A673 (cell line): ENCODE results near the gene SRPX.

Experiments
- EZH2 ChIP-seq: fragments of 200-600 bp; sonication (generic); IDR thresholded peaks from 2 replicates; pipeline ENCODE4 v1.6.1; 2017; ENCODE audit warnings: borderline replicate concordance, low read depth, mild to moderate bottlenecking, mixed read lengths, antibody characterized with exemption, low read length; ENCODE audit not compliant: poor library complexity, severe bottlenecking
- TF ChIP-seq, protein P1 (sequence below): fragments of 300-800, 200-600 bp; sonication (generic); conservative IDR thresholded peaks from 2 replicates; pipeline ENCODE4 v1.5.1; 2017; ENCODE audit warnings: low read depth, mild to moderate bottlenecking, antibody characterized with exemption, low read length, moderate library complexity, mixed read lengths

DNA sequence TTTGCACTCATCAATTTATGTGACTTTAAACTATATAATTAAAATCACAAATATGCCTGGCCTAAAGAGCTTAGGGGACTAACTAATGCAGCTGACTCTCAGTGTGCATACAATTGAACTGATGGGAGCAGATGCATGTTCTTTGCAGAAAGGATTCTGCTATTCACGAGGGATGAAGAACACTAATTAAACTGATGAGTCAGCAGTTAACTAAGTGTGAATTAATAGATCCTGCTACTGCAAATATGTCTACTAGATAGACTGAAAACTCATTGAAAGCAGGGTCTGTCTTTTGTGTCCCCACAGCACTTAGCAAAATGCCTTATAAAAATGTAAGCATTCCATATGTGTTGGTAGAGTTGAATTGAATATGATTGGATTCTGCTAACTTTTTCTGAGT, 104.0 kb downstream of the SRPX start:
- TF ChIP-seq EZH2, result no peak
- TF ChIP-seq, protein P1, sequence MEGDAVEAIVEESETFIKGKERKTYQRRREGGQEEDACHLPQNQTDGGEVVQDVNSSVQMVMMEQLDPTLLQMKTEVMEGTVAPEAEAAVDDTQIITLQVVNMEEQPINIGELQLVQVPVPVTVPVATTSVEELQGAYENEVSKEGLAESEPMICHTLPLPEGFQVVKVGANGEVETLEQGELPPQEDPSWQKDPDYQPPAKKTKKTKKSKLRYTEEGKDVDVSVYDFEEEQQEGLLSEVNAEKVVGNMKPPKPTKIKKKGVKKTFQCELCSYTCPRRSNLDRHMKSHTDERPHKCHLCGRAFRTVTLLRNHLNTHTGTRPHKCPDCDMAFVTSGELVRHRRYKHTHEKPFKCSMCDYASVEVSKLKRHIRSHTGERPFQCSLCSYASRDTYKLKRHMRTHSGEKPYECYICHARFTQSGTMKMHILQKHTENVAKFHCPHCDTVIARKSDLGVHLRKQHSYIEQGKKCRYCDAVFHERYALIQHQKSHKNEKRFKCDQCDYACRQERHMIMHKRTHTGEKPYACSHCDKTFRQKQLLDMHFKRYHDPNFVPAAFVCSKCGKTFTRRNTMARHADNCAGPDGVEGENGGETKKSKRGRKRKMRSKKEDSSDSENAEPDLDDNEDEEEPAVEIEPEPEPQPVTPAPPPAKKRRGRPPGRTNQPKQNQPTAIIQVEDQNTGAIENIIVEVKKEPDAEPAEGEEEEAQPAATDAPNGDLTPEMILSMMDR, result no peak
